Fibroblast of mammary gland (primary cell): ENCODE measurements around the gene CTSS.

Experiments used
- DNase-seq: peaks from one replicate; pipeline ENCODE4 v3.0.0-alpha.2; 2010; ENCODE audit warnings: low read depth
- H3K4me3 ChIP-seq: 2 replicates; pipeline ENCODE4 v1.5.1; 2011; ENCODE audit warnings: low read depth, mild to moderate bottlenecking, low read length, moderate library complexity; ENCODE audit not compliant: control insufficient read depth
- CTCF ChIP-seq: conservative IDR thresholded peaks from 2 replicates; pipeline ENCODE4 v1.5.1; 2011; ENCODE audit warnings: low read depth, low read length, inconsistent platforms; ENCODE audit not compliant: control insufficient read depth, insufficient read depth

Gene CTSS

GRCh38 chr1:150765296-150765976, at the start of gene CTSS:
CTSS (minus strand) TSS chr1:150765778; CDS start chr1:150764763, 1,015 bp downstream.
- H3K4me3 ChIP-seq, result peak within 1 kb of the TSS; percentile 20
- TF ChIP-seq CTCF, result no peak
- DNase-seq, result peak; percentile 25

DNA sequence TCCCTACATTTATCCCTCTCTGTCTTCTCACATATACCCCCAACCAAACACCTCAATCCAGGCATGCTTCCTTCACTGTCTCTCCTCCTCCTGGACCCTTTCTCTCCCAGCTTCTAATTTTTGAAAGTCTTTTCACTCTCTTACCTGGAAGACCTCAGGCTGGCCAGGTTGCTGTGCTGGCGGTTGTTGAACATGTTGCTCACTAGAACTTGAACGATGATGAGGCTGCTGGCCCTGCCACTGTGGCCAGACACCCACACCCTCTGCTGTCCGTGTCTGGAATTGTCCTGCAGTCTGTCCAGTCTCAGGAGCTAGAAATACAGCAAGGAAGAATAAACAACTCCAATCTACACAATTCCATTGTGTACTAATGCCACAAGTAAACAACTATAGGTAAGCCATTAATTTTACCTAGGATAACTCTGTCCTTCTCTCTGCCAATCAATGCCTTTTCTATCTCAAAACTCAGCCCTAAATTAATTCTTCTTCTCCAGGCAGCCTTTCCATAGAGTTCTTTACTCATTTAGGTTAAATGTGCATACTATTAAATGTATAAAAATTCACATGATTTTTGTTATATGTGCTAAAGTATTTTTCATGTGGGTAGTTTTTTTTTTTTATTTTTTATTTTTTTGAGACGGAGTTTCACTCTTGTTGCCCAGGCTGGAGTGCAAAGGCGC, 47.6 kb upstream of the CTSS start:
- TF ChIP-seq CTCF, result peak; percentile 89
- H3K4me3 ChIP-seq, result no peak overlapping the region
- DNase-seq, result peak; percentile 77

DNA sequence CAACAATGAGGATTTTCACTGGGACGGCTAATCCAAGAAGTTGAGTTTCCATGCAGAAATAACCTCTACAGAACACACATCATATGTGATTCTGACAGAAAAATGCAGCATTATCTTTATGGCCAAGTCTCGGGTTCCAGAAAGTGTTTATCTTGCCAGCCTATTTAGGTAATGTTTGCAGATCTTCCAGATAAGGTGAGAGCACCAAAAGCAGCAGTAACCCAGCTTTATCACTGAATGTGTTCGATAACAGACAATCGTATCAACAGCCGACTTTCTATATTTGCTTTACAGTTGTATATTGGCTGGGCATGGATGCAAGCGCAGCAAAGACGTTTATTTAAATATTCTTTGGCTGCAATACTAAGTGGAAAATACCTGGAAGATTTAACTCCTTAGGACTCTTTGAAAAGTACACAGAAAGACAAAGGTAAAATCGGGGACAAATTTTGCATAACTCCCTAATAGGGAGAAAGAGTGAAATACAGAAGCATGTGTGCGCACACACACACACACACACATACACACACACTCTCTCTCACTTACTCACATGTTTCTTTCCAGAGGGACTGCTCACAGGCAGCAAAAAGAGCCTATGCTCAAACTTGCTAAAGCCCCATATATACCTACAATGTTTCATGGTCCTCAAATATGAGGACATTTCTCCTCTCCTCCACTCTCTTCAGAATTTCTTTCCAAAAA, 45.5 kb upstream of the CTSS start:
- no peak overlapping the region for H3K4me3 ChIP-seq
- no peak for TF ChIP-seq CTCF
- DNase-seq, result no peak

- no peak overlapping the region for H3K4me3 ChIP-seq
- DNase-seq, result peak; percentile 94
- TF ChIP-seq CTCF, result no peak
These were observed 44.1 kb upstream of the CTSS start for GRCh38 chr1:150809651-150810050.

- no peak for TF ChIP-seq CTCF
- H3K4me3 ChIP-seq, result peak overlapping the region; percentile 48
- peak; percentile 90 for DNase-seq
These were observed 43.3 kb upstream of the CTSS start for GRCh38 chr1:150808846-150809245.

DNA sequence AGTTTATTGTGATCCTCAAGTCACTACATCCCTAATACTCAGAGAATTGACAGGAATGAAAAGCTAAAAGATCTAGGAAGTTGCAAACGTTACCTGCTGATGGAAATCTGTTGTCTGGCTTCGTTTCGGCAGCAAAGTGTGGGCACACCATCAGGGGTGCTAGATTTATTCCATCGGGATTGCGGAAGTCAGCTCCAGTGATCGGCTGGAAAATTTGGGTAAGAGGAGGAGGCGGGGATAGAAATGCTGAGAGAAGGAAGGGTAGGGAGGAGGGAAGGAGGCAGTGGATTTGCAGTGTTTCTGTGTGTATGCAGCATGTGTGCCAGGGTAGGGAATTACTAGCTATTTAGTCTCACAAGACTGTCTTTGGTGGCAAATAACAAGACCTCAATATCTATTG, 42.5 kb upstream of the CTSS start, which contains the start of gene CTSK:
TSS of gene CTSK (minus strand) at position 140 of the 400 bp plus-strand sequence. CDS start 1,455 bp downstream, outside the sequence.
- DNase-seq, result peak; percentile 68
- TF ChIP-seq CTCF, result no peak
- peak within 1 kb of the TSS; percentile 48 for H3K4me3 ChIP-seq
